Measurements from ENCODE around the gene FDXR. TPM values are rescaled to one million over a fixed set of nuclear protein-coding genes. Genes with fewer than 3 reads are reported as not detected.

The FDXR gene
- total RNA-seq, 1 donor from 2014 or later, result 12.6 TPM

DNA sequence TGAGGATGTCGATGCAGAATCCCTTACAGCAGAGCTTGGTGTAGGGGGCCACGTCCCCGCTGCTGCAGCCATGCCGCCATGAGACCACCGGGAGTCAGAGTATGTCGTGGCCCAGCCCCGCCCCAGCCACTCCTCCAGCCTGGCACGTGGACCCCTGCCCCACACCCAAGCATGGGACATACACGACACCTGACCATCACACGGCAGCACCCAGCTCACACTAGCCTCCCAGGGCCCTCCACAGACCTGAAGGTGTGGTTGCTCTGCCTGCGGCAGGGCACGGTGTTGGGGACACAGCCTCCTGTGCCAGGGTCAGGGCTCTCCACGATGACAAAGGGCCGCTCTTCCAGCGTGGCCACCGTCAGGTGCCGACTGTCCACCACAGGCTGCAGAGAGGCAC is 22.5 kb downstream of the FDXR start:
- Histone ChIP-seq H3K4me3 (no peak overlapping the region), H3K27ac (no peak overlapping the region), H3K4me1 (peaks cover 11% of the 10 kb centered on the region), H3K27me3 (ENCODE audit: low read depth) (peaks cover 52% of the 10 kb centered on the region), H3K36me3 (no peaks in the 10 kb centered on the region), H3K9me3 (no peaks in the 10 kb centered on the region)
- intact Hi-C loops (cut with DNase I), result no loop called here
- no peak for DNase-seq
- ATAC-seq, result no peak
- TF ChIP-seq, protein P1, sequence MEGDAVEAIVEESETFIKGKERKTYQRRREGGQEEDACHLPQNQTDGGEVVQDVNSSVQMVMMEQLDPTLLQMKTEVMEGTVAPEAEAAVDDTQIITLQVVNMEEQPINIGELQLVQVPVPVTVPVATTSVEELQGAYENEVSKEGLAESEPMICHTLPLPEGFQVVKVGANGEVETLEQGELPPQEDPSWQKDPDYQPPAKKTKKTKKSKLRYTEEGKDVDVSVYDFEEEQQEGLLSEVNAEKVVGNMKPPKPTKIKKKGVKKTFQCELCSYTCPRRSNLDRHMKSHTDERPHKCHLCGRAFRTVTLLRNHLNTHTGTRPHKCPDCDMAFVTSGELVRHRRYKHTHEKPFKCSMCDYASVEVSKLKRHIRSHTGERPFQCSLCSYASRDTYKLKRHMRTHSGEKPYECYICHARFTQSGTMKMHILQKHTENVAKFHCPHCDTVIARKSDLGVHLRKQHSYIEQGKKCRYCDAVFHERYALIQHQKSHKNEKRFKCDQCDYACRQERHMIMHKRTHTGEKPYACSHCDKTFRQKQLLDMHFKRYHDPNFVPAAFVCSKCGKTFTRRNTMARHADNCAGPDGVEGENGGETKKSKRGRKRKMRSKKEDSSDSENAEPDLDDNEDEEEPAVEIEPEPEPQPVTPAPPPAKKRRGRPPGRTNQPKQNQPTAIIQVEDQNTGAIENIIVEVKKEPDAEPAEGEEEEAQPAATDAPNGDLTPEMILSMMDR (IDR thresholded peaks at IDR 0.05), result no peak

DNA sequence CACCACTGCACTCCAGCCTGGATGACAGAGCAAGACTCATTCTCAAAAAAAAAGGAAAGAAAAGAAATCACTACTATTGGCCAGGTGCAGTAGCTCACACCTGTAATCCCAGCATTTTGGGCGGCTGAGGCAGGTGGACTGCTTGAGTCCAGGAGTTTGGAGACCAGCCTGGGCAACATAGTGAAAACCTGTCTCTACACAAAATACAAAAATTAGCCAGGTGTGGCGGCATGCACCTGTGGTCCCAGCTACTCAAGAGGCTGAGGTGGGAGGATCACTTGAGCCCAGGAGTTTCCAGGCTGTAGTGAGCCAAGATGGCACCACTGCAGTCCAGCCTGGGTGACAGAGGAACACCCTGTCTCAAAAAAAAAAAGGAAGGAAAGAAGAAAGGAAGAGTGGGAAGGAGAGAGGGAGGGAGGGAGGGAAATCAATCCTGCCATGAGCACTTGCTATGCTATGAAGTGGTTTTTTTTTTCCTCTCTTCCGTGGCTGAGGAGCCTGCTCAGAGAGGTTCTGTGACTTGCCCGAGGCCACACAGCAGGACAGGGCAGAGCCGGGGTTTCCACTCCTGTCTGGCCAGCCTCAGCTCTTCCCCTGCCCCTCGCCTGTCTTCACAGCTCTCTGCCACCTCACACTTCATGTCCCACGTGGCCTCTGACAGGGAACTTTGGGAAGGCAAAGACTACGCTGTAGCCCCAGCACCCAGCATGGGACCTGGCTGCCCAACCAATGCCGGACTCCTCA is 24.0 kb downstream of the FDXR start:
- H3K4me1 ChIP-seq, result peaks cover 11% of the 10 kb centered on the region
- H3K9me3 ChIP-seq, result no peaks in the 10 kb centered on the region
- DNase-seq (no peak), ATAC-seq (no peak)
- intact Hi-C loops (cut with DNase I), result no loop called here
- no peaks in the 10 kb centered on the region for H3K36me3 ChIP-seq
- no peak overlapping the region for H3K4me3 ChIP-seq
- H3K27ac ChIP-seq, result no peak overlapping the region
- TF ChIP-seq, protein P1 (IDR thresholded peaks at IDR 0.05), result no peak
- peaks cover 39% of the 10 kb centered on the region for H3K27me3 ChIP-seq (ENCODE audit: low read depth)

DNA sequence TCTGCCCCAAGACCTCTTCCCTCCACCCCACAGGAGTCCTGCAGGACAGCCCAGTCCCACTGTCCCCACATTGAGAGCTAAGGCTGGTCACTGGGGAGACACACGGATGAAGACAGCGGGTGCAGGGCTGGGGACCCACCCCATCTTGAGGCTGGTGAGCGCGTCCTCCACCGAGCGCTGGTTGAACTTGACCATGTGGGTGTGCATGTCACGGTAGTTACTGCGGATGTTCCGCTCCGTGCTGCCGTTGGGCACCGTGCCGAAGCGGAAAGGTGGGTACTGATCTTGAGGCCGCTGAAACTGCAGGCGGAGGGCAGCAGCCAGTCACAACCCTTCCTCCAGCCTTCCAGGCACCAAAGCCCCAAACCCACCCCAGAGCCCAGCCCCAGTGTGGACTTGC is 26.2 kb downstream of the FDXR start:
- no peak overlapping the region for H3K4me3 ChIP-seq
- DNase-seq (no peak), ATAC-seq (no peak)

DNA sequence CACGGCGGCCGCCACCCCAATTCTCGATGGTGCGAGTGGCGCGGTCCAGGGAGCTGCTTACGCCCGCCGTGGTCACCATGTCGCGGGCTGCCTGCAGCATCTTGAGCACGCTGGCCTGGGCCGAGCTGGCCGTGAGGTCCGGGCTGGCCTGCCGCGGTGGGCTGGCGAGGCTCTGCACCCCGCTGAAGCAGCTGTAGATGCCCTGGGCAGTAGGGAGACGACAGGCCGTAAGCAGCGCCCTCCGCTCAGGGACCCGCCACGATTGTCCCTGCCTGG is 29.5 kb downstream of the FDXR start:
- Histone ChIP-seq H3K4me1 (peaks cover 22% of the 10 kb centered on the region), H3K36me3 (no peaks in the 10 kb centered on the region), H3K27ac (no peak overlapping the region), H3K27me3 (ENCODE audit: low read depth) (no peaks in the 10 kb centered on the region), H3K4me3 (peak overlapping the region; percentile 51), H3K9me3 (no peaks in the 10 kb centered on the region)
- TF ChIP-seq, protein P1 (IDR thresholded peaks at IDR 0.05), result no peak
- ATAC-seq (no peak), DNase-seq (no peak)
- intact Hi-C loops (cut with DNase I), result no loop called here

More for the DNA sequence above, 26.2 kb downstream of the FDXR start:
- Histone ChIP-seq H3K4me1 (peaks cover 10% of the 10 kb centered on the region), H3K27me3 (ENCODE audit: low read depth) (peaks cover 19% of the 10 kb centered on the region), H3K9me3 (no peaks in the 10 kb centered on the region), H3K27ac (no peak overlapping the region), H3K36me3 (no peaks in the 10 kb centered on the region)
- intact Hi-C loops (cut with DNase I), result no loop called here
- TF ChIP-seq, protein P1 (IDR thresholded peaks at IDR 0.05), result no peak

DNA sequence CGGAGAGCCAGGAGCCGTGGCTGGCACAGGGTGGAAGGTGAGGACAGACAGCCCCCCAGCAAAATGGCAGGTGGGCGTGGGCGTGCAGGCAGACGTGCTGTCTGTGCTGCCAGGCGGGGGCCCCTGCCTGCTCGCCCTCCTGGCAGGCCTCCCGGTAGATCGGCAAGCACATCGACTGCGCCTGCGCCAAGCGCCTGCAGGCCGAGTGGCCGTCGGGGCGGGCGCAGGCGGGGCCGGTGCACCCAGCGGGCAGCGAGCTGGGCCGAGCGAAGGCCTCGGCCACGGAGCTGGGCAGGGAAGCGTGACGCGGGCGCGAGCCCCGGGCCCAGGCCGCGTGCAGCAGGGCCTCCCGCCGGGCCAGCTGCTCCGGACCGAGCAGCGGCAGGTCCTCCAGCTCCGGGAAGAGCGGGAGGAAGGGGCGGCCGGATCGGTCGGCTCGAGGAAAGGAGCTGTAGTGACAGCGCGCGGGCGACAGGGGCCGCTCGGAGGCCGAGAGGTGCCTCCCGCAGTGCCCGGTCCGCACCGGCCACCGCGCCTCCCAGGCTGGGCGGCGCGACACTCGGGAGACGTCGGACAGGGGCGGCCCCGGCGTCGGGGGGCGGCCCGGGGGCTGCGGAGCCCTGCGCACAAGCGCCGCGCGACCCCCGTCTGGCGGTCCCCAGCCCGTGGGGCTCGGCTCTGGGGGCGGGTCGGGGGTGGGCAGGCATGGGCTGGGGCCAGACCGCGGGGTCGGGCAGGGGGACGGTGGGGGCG is 30.0 kb downstream of the FDXR start:
- no peaks in the 10 kb centered on the region for H3K9me3 ChIP-seq
- H3K4me3 ChIP-seq, result peak overlapping the region; percentile 51
- intact Hi-C loops (cut with DNase I), result no loop called here
- TF ChIP-seq, protein P1 (IDR thresholded peaks at IDR 0.05), result peak; percentile 65
- DNase-seq, result peak; percentile 87
- H3K27me3 ChIP-seq (ENCODE audit: low read depth), result no peaks in the 10 kb centered on the region
- peak; percentile 88 to 92 for ATAC-seq
- no peaks in the 10 kb centered on the region for H3K36me3 ChIP-seq
- H3K4me1 ChIP-seq, result peaks cover 22% of the 10 kb centered on the region
- peak overlapping the region; percentile 41 for H3K27ac ChIP-seq
